D341Med (cell line): ENCODE measurements around the gene STAM.

Experiments
- DNase-seq: peaks from one replicate; pipeline ENCODE4 v3.0.0; 2012; ENCODE audit warnings: low spot score

STAM gene

DNA sequence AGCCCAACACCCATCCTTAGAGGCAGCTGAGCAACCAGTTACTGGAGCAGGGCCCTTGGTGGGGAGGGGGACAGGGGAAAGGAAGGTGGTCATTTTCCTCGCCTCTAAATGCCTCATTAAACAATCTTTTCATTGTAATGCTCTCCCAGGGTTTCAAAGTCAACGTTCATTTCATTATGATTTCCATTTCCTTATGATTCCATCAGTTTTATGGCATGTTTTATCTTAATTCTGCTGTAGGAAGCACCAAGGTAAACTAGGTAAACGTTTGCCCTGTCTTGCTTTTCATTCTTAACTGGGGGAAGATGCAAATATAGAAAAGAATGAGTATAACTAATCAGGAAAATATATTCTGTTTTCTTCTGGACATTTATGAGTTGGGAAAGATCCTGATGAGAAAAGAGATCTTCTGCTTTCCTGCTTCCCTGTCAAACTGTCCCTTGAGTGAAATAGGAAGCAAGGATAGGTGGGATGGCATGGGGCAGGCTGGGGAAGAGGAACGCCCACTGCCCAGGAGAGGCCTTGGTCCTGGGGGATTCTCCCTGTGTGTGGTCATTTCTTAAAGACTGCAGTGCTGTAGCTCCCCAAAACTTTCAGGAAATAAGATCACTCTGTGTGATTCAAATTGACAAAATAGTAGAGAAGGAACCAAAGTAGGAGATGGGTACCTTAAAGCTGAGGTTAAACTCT, 87.5 kb downstream of the STAM start:
- no peak for DNase-seq

GRCh38 chr10:17733620-17734019, 89.7 kb downstream of the STAM start:
- DNase-seq: no peak

DNA sequence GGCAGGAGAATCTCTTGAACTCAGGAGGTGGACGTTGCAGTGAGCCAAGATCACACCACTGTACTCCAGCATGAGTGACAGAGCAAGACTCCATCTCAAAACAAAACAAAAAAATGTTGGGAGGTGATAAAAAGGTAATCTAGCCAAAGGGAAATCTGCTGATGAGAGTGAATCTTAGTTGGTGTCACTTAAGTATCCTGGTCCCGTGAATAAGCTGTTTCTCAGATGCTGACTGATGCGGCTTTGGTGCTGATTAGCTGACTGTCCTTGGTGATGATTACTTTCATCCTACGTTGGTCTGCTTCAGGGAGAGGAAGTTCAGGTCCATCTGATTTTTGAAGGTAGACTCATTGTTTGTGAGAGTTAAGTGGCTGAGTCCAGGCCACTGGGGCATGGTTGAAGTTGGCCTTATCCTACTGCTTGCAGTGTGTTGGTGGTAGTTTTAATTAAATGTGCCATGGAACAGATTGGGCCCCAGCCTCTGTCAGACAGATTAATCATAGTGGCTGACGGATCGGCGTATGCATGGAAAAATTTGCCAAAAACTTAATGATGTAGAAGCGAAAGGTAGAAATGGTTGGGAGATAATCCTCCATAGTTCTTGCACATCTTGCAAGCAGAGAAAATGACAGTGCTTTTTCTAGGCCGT, 90.6 kb downstream of the STAM start:
- DNase-seq: no peak

DNA sequence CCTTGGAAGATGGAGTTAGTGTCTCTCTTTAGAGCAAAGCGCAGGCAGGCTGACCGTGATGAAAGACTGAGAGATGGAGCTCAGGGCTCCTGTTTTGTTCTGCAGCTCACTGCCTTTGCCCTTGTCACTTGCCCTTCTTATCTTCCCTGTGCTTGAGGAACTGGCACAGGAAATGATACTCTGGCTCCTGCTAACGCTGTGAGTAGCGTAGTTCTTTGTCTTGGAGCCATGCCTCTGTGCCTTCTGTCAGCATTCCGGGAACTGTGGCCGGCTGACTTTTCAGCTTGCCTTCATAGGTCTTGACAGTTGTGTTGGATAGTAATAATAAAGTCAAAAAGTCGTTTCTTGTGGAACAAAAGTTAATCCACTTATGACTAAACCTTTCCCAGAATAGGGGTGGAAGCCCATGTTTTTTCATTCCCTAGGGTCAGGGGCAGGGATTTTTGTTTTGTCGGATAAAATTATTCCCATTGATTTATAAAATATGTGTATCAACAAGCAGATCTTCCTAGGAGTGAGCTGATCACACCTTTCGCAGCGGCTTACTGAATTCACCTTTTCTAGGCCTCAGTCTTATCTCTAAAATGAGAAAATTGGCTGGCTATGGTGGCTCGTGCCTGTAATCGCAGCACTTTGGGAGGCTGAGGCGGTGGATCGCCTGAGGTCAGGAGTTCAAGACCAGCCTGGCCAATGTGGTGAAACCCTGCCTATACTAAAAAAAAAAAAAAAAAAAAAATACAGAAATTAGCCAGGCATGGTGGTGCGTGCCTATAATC, 91.4 kb downstream of the STAM start:
- DNase-seq: no peak

- DNase-seq: no peak
These were observed 92.3 kb downstream of the STAM start for GRCh38 chr10:17736223-17736622.

GRCh38 chr10:17737027-17737965, 93.3 kb downstream of the STAM start:
- DNase-seq: no peak

DNA sequence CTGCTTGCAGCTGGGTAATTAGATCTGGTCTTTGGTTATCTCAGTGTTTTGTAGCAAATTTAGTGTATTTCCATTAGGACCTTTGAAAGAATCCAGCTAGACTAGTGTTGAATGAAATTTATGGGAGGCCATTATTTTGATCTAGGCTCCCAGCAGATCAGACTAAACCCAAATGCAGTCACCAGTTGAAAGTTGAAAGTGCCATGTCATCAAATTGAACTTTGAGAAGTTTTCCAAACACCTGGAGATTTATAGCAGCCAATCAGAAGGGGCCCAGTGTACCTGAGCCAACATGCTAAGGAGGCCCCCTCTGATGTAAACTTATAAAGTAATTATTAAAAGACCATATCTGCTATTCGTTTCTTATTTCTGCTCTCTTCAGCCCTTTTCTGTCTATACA, 96.7 kb downstream of the STAM start:
- no peak for DNase-seq

DNA sequence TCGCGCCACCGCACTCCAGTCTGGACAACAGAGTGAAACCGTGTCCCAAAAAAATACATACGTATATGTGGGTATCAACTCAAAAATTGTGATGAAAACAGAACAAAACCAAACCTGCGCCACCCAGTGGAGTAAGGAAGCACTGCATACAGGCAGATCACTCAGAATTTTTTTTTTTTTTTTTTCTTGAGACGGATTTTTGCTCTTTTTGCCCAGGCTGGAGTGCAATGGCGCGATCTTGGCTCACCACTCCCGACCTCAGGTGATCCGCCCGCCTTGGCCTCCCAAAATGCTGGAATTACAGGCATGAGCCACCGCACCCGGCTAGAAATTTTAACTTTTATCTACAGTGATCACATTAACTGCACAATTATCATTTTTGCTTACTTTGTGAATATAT, 99.0 kb downstream of the STAM start:
- peak; percentile 61 for DNase-seq

- no peak for DNase-seq
These were observed 99.5 kb downstream of the STAM start for GRCh38 chr10:17743437-17743836.

DNA sequence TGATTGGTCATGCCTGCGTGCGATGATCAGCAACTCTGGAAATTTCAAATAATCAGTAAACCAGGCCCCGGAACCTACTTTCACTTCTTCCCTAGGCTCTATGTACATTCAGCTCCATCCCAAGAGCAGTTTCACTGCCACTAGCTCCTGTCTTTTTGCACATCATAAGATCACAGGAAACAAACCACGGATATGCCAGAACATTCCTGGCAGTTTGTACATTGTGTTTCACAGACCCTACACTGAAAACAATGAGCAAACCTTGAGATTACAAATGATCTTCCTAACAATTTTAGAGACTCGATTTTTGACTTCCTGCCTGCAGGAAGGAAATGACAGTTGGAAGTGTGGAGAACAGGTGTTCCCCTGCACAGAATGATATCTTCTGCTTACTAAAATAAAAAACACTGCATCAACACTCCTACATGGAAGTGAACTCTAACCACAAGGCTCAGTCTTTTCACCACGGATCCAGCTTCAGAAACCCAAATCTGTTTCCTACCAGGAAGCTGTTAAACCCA, 100.5 kb downstream of the STAM start:
- DNase-seq: no peak

GRCh38 chr10:17747883-17748550, 104.1 kb downstream of the STAM start:
- no peak for DNase-seq

DNA sequence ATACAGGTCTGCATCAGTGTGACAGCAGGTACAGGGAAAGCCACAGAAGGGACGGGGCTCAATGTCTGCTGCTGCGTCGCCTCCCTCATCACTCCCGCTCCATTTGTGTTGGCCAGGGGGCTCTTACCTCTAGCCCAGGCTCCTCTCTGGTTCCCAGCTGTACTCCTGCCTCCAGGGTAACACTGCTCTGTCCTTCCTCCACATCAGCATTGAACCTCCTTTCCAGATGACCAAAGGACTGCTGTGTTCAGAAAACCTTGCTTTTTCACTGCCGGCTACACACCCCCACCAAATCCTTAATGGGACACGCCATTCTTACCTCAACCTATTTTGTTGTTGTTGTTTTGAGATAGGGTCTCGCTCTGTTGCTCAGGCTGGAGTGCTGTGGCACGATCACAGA, 105.9 kb downstream of the STAM start:
- no peak for DNase-seq

GRCh38 chr10:17751781-17752445, 108.0 kb downstream of the STAM start, which contains the start of gene TMEM236:
Gene TMEM236, plus strand, starts transcription at chr10:17752201. Its CDS starts 95 bp downstream, at chr10:17752296.
- DNase-seq: no peak

- no peak for DNase-seq
These were observed 112.7 kb downstream of the STAM start for GRCh38 chr10:17756557-17757217.

- no peak for DNase-seq
These were observed 114.2 kb downstream of the STAM start for GRCh38 chr10:17758200-17758599.

DNA sequence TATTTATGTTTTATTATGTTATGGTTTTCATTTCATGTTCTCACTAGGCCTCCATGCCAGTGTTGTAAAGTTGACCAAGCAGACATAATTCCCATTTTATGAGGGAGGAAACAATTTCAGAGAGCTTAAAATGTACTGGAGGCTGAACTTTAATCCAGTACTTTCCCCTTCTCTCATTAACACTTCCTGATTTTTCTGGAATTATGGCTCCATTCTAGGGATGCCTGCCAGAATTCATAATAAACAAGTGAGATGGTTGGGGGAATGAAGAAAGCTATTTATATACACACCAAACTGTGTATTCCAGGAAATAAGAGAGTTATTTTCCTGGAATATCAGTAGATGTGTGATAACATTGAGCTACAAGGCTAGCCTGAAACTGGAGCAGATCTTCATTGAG, 114.9 kb downstream of the STAM start:
- DNase-seq: no peak

DNA sequence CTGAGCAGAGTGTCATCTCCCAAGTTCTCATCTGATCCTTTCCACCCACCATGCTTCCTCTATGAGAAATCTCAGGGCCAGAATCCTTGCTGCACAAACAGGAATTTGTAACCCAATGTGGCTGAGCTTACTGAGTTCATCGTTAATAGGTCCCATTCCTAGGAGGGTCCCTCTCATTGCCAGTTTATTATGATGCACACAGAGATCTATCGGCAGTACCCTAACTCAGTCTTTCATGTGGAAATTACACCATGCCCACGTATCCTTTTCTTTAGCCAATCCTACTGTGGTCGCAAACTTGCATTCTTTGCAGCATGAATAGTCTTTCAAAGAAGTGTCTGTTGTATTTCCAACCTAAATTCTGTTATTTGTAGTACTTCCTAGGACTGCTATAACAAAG, 120.2 kb downstream of the STAM start:
- no peak for DNase-seq

DNA sequence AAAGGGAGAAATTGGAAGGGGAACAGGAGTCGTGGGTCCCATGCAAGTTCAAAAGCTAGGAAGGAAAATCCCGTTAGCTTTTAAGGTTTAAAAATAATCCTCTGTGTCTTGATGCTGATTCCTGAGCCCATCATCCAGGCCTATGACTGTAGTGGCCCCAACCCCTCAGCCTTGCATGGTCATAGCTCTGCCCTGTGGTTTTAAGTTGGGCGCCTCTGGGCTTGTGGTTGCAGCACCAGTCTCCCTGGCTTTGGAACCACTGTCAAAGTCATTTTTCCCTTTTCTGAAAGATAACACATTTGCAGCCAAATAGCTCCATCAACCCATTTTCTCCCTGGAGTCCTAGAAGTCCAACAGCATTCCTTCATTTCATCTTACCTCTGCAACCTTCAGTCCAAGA, 121.7 kb downstream of the STAM start:
- DNase-seq: no peak
